HUES48 (cell line): ENCODE data around the gene PAX3.

Experiments
- H3K27ac ChIP-seq: one replicate; pipeline ENCODE4 v1.7.0; 2013; ENCODE audit warnings: low read depth, low read length, inconsistent platforms
- H3K27me3 ChIP-seq: 2 replicates; pipeline ENCODE4 v1.6.1; 2013; ENCODE audit warnings: mild to moderate bottlenecking, low read length; ENCODE audit not compliant: control insufficient read depth, insufficient read depth
- H3K36me3 ChIP-seq: 2 replicates; pipeline ENCODE4 v1.6.1; 2013; ENCODE audit warnings: low read length; ENCODE audit not compliant: control insufficient read depth, insufficient read depth
- H3K4me1 ChIP-seq: 2 replicates; pipeline ENCODE4 v1.6.1; 2013; ENCODE audit warnings: mild to moderate bottlenecking, low read length; ENCODE audit not compliant: control insufficient read depth, insufficient read depth
- H3K4me3 ChIP-seq: 2 replicates; pipeline ENCODE4 v1.5.1; 2013; ENCODE audit warnings: mild to moderate bottlenecking, low read depth, low read length
- H3K9ac ChIP-seq: 2 replicates; pipeline ENCODE4 v1.6.1; 2013; ENCODE audit warnings: mild to moderate bottlenecking, low read depth, low read length, moderate library complexity
- H3K9me3 ChIP-seq: 2 replicates; pipeline ENCODE4 v1.6.1; 2013; ENCODE audit warnings: low read length; ENCODE audit not compliant: control insufficient read depth, insufficient read depth

Gene PAX3

GRCh38 chr2:222205136-222205535, 93.7 kb downstream of the PAX3 start:
- Histone ChIP-seq H3K9ac (no peak overlapping the region), H3K4me3 (no peak overlapping the region), H3K36me3 (no peaks in the 10 kb centered on the region), H3K4me1 (peaks cover 4% of the 10 kb centered on the region; the same call in 1 of the 2 replicates), H3K9me3 (no peaks in the 10 kb centered on the region), H3K27ac (no peak overlapping the region), H3K27me3 (no peaks in the 10 kb centered on the region)

DNA sequence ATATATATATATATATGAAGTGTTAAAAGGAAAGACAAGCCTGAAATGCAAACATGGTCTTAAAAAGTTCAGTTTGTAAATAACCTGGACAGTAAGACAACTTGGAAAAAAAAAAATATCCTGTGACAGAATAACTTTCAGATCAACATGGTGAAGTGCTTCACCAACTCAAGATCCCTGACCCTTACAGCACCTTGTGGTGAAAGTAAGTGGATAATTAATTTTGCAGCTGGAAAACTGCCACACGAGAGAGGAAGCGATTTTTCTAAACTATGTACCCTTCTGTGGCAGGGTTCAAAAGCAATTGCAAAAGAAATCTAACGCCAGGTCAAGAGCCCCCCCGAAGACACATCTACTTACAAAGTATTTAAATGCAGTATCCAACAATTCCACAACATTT, 95.8 kb downstream of the PAX3 start:
- H3K9ac ChIP-seq = no peak overlapping the region
- no peak overlapping the region for H3K27ac ChIP-seq
- H3K27me3 ChIP-seq = no peaks in the 10 kb centered on the region
- no peaks in the 10 kb centered on the region for H3K36me3 ChIP-seq
- H3K4me1 ChIP-seq = peaks cover 4% of the 10 kb centered on the region; the same call in 1 of the 2 replicates
- no peak overlapping the region for H3K4me3 ChIP-seq
- H3K9me3 ChIP-seq = no peaks in the 10 kb centered on the region

DNA sequence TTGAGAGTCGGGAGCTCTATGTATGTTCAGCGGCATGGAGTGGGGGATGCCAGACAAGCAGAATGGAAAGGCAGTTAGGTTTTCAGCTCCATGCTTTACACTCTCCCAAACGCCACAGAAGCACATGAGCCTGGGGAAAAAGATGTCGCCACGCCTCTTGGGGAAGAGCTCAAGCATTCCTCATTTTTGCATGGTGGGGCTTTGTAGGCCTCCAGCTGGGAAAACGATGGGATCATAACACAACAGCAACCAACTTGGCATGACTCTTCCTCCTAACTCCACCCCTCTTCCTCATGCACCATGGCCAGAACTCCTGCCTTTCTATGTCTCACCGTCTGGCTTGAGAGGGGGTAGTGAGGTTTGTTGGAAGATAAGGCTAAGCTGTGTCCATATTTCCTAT, 102.6 kb downstream of the PAX3 start:
- no peaks in the 10 kb centered on the region for H3K27me3 ChIP-seq

GRCh38 chr2:222194669-222195068, 104.1 kb downstream of the PAX3 start:
- H3K4me1 ChIP-seq = no peaks in the 10 kb centered on the region
- H3K36me3 ChIP-seq = no peaks in the 10 kb centered on the region
- H3K9me3 ChIP-seq = no peaks in the 10 kb centered on the region
- no peak overlapping the region for H3K4me3 ChIP-seq
- no peak overlapping the region for H3K9ac ChIP-seq
- no peaks in the 10 kb centered on the region for H3K27me3 ChIP-seq
- H3K27ac ChIP-seq = no peak overlapping the region

More for the DNA sequence above, 102.6 kb downstream of the PAX3 start:
- Histone ChIP-seq H3K9ac (no peak overlapping the region), H3K27ac (no peak overlapping the region), H3K4me1 (no peaks in the 10 kb centered on the region), H3K4me3 (no peak overlapping the region), H3K36me3 (no peaks in the 10 kb centered on the region), H3K9me3 (no peaks in the 10 kb centered on the region)

DNA sequence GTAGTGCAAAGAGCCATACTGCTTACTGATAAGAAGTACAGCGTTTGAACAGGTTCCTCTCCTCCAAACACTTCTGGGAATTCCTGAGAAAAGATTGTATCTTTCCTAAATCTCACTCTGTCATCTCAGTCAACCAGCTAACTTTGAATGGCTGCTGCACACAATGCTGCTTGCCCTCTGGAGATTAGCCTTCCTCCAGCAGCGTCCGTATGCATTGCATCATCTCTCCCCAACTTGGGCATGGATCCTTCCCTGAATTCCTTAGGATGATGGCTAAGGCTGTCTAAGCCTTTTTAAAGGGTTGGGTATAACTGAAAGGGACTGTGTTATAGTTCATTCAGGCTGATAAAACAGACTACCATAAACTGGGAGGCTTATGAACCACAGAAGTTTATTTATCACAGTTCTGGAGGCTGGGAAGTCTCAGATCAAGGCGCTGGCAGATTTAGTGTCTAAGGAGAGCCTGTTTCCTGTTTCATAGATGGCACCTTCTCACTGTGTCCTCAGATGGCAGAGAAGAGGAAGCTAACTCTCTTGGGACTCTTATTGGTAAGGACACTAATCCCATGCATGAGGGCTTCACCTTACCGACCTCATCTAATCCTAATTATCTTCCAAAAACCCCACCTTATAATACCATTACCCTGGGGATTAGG, 105.3 kb downstream of the PAX3 start:
- no peaks in the 10 kb centered on the region for H3K4me1 ChIP-seq

DNA sequence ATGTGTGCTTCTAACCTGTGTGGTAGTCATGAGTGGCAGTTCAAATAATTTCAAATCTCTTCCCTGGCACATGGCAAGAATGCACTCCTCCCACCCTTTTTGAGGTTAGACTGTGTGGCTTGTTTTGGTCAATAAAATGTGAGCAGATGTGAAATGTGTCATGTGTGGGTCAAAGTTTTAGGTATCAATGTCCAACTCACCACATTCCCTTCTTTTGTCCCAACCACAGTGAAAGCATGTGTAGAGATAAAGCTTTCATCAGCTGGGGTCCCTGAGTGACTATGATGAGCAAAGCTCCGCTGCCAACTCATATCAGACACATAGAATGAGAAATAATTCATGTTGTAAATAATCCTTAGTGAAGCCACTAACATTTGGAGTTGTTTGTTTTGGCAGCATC, 118.2 kb downstream of the PAX3 start:
- Histone ChIP-seq H3K27ac (no peak overlapping the region), H3K36me3 (no peaks in the 10 kb centered on the region), H3K9ac (no peak overlapping the region), H3K4me3 (no peak overlapping the region), H3K4me1 (no peaks in the 10 kb centered on the region), H3K27me3 (peaks cover 13% of the 10 kb centered on the region), H3K9me3 (no peaks in the 10 kb centered on the region)

More for the DNA sequence above, 105.3 kb downstream of the PAX3 start:
- H3K9me3 ChIP-seq = no peaks in the 10 kb centered on the region
- no peak overlapping the region for H3K9ac ChIP-seq
- no peak overlapping the region for H3K27ac ChIP-seq
- no peaks in the 10 kb centered on the region for H3K36me3 ChIP-seq
- H3K27me3 ChIP-seq = no peaks in the 10 kb centered on the region
- no peak overlapping the region for H3K4me3 ChIP-seq

GRCh38 chr2:222179592-222179991, 119.2 kb downstream of the PAX3 start:
- H3K9ac ChIP-seq = no peak overlapping the region
- no peaks in the 10 kb centered on the region for H3K9me3 ChIP-seq
- H3K27me3 ChIP-seq = peaks cover 22% of the 10 kb centered on the region
- H3K4me3 ChIP-seq = no peak overlapping the region
- no peaks in the 10 kb centered on the region for H3K36me3 ChIP-seq
- H3K4me1 ChIP-seq = 0 out of 2 replicates have a peak, but pooled peaks cover 1% of the 10 kb centered on the region
- H3K27ac ChIP-seq = no peak overlapping the region

DNA sequence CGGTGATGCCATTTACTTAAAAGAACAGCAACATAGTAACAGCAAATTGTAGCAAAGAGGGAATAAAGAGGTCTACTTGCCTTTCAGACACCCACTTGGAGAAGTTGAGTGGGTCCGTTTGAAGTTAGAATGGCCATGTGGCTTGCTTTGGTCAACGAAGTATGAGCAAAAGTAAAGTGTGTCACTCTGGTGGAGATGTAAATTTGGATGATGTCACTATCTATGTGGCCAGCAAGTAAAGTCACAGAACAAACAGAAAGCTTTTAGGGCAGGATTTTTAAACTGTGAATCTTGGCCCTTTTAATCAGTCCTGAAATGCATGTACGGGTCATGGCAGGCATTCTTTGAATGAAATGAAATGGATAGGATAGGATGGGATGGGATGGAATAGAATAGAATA, 120.3 kb downstream of the PAX3 start:
- no peaks in the 10 kb centered on the region for H3K9me3 ChIP-seq
- peaks cover 8% of the 10 kb centered on the region; the same call in 1 of the 2 replicates for H3K4me1 ChIP-seq
- H3K36me3 ChIP-seq = no peaks in the 10 kb centered on the region
- H3K27ac ChIP-seq = no peak overlapping the region
- H3K27me3 ChIP-seq = peaks cover 28% of the 10 kb centered on the region
- H3K9ac ChIP-seq = no peak overlapping the region
- H3K4me3 ChIP-seq = no peak overlapping the region

DNA sequence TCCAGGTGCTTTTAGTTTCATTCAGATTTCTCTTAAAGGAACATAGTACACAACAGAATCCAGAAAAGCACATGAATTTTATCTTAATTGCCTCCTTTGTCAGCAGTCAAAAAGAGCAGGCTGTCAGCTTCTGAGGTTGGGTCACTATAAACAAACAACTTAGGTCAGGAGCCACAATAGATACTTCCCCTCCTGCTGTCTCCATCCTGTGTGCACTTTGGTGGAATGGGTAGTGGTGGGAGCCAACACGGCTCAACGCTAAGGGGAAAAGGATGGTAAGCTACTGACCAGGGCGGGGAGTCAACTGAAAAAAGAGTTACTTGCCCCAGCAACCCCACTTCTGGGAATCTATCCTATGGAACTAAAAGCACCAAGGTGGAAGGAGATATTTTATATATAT, 121.9 kb downstream of the PAX3 start:
- Histone ChIP-seq H3K27ac (no peak overlapping the region), H3K27me3 (peaks cover 41% of the 10 kb centered on the region), H3K9ac (no peak overlapping the region), H3K4me3 (no peak overlapping the region), H3K9me3 (no peaks in the 10 kb centered on the region), H3K4me1 (peaks cover 8% of the 10 kb centered on the region; the same call in 1 of the 2 replicates), H3K36me3 (no peaks in the 10 kb centered on the region)

GRCh38 chr2:222174450-222174849, 124.3 kb downstream of the PAX3 start:
- peaks cover 8% of the 10 kb centered on the region; the same call in 1 of the 2 replicates for H3K4me1 ChIP-seq
- H3K36me3 ChIP-seq = no peaks in the 10 kb centered on the region
- no peak overlapping the region for H3K9ac ChIP-seq
- H3K4me3 ChIP-seq = no peak overlapping the region
- H3K9me3 ChIP-seq = no peaks in the 10 kb centered on the region
- H3K27me3 ChIP-seq = peaks cover 41% of the 10 kb centered on the region
- no peak overlapping the region for H3K27ac ChIP-seq

GRCh38 chr2:222169346-222169745, 129.5 kb downstream of the PAX3 start:
- Histone ChIP-seq H3K27ac (no peak overlapping the region), H3K27me3 (peaks cover 18% of the 10 kb centered on the region)

More at GRCh38 chr2:222169346-222169745, 129.5 kb downstream of the PAX3 start:
- Histone ChIP-seq H3K4me3 (no peak overlapping the region), H3K36me3 (no peaks in the 10 kb centered on the region), H3K4me1 (peaks cover 13% of the 10 kb centered on the region; the same call in 1 of the 2 replicates), H3K9me3 (no peaks in the 10 kb centered on the region), H3K9ac (no peak overlapping the region)
